Activated CD4-positive, alpha-beta T cell treated with anti-CD3 and anti-CD28 coated beads for 24 hours (primary cell): ENCODE results near the gene LYPLA2.

Source experiments
- DNase-seq, 2 donors: peaks; one replicate each; pipeline ENCODE4 v3.0.0-alpha.2; 2020; ENCODE audit warnings: low read depth in 2 of 2

Gene LYPLA2

DNA sequence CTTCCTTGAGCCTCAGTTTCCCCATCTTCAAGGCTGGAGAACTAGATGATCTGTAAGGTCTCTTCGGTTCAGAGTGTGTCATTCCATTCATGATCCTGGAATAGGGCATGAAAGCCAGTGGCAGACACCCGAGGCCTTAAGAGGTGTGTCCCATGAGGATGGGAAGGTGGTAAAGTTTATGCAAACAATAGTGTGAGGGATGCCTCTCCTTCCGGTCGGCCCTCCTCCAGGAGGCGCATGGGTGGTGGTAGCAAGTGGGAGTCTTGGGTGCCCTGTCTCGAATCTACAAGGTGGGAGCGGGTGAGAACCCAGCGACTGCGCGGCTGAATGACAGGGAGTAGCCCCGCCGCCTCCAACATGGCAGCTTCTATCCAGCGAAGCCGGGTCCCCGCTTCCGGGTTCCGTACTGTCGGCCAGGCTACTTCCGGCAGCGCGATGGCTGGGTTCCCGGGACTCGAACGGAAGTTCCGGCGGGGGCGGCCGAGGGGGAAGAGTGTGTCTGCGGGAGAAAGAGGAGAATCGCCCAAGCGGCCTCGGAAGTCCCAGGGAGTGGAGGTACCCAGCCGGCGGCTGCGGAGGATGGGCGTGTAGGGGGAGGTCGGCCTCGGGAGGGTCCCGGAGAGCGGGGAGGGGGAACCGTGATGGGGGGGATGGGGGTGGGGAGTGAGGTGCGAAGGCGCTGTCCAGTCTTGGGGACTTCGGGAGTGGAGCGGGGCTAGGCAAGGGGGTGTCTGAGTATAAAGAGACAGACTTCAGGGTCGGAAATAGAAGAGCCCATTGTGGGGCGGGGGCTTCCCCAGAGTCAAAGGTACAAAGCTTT lies at the start of gene LYPLA2:
Gene LYPLA2 (plus strand): TSS at position 450 of the 820 bp plus-strand sequence. CDS start 1,538 bp downstream, outside the sequence.
- peak; percentile 74 to 87 for DNase-seq

DNA sequence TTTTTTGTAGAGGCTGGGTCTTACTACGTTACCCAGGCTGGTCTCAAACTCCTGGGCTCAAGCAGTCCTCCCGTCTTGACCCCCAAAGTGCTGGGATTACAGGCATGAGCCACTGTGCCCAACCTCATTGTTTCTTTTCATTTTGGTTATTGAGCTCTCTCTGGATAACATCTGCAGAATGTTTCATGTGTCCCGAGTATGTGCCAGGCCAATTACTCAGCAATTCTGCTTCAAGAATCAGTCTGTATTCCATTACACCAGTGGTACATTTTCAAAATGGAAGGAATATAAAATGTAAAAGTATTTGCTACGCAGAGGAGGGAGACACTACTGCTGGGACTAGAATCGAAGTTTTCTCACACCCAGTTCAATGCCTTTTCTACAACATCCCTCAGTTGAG lies 49.3 kb upstream of the LYPLA2 start:
- DNase-seq, result no peak

DNA sequence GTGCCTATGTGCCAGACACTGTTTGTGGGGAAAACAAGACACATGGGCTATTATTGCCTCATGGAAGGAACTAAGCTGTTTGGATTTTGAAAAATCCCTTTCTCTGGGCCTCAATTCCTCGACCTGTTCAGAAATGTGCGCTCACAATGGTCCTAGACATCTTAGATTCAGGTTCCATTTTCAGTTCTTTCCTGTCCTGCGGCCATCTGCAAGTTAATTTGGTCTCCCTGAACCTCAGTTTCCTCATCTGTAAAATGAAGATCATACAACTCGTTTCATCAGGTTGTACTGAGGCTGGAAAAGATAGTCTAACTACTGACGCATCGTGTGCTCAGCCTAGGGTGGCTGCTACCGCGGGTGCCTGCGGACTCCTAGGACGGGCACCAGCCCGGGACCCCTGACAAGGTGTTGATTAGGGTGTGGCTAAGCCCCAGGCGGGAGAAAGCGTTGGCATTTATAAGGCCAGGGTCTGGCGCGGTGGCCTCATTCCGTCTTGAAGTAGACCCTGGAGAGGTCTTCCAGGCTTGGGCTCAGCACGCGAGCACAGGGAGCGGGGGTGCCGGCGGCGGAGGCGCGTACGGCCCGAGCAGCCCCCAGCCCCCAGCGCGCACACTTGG lies 48.2 kb upstream of the LYPLA2 start:
- no peak for DNase-seq

DNA sequence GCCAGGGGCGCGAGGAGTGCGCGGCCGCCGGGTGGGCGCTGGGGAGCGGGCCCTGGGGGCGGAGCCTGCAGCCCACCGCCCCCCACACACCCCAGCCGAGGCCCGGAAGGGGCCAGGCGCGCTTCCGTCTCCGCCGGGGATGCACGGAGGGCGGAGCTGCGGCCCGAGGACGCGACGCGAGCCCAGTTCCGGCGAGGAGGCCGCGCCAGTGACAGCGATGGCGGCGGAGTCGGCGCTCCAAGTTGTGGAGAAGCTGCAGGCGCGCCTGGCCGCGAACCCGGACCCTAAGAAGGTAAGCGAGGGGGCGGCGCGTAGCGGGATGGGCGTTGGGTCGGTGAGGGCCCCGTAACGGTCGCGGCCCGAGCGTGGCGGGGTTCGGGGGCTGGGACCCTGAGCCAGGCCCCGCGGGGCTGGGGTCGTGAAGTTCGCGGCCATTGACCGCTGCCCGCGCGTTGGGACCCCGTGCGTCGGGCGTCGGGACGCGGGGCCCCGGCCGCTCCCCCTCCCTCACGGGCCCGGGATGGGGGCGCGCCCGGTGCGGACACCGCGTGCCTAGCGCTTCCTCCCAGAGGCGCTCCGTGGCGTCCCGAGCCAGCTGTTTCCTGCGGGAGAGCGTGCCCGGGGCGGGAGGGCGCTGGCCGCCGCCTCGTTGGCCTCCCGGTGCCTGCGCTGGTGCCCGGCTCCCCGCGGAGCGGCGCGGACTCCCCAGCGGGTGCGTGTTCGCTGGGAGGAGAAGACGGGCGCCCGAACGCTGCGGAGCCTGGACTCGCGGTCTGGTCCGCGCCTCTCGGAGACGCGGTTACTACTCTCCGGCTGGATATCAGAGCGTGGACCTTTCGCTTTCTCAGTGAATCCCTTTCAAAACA lies 47.4 kb upstream of the LYPLA2 start, which contains the start of gene ELOA:
Gene ELOA (plus strand): TSS at position 185 of the 866 bp plus-strand sequence. CDS start 33 bp downstream, at position 218.
- peak; percentile 55 to 60 for DNase-seq

DNA sequence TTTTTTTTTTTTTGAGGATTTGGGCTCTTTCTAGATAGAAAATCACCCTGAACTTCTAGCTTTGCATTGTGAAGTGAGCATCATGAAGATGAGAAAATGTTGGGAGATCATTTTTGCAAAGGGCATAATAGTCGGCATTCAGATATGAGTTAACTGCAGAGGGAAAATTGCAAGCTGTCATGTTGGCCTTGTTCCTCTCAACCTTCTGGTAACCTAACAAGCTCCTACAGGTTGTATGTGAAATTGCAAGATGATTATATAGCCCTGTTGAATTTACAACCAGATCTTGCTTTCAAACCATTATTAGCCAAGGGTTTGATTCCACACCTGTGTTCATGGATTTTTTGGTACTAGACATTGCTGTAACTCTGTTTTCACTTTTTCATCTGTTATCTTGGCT lies 45.4 kb upstream of the LYPLA2 start:
- no peak for DNase-seq

DNA sequence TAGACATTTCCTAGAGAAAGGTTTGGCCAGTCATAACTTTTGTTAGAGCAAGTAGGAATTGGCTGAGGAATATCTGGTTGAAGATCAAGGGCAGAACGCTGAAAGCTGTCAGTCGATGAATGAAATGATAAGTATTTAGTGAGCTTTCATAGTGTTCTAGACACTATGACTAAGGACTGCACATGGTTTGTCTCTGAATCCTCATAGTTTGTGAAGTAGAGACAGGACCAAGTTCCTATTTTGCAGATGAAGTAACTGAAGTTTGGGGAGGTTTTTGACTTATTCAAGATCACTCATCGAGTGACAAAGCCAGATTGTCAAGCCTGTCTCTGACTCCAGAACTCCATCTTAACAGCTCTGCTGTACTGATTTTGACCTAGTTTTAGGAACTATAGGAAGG lies 42.9 kb upstream of the LYPLA2 start:
- no peak for DNase-seq

DNA sequence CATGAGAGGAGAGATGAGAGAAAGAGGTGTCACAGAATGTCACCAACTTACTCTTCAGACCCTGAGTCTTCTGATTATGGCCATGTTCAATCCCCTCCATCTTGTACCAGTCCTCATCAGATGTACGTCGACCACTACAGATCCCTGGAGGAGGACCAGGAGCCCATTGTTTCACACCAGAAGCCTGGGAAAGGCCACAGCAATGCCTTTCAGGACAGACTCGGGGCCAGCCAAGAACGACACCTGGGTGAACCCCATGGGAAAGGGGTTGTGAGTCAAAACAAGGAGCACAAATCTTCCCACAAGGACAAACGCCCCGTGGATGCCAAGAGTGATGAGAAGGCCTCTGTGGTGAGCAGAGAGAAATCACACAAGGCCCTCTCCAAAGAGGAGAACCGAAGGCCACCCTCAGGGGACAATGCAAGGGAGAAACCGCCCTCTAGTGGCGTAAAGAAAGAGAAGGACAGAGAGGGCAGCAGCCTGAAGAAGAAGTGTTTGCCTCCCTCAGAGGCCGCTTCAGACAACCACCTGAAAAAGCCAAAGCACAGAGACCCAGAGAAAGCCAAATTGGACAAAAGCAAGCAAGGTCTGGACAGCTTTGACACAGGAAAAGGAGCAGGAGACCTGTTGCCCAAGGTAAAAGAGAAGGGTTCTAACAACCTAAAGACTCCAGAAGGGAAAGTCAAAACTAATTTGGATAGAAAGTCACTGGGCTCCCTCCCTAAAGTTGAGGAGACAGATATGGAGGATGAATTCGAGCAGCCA lies 39.7 kb upstream of the LYPLA2 start:
- DNase-seq, result no peak

DNA sequence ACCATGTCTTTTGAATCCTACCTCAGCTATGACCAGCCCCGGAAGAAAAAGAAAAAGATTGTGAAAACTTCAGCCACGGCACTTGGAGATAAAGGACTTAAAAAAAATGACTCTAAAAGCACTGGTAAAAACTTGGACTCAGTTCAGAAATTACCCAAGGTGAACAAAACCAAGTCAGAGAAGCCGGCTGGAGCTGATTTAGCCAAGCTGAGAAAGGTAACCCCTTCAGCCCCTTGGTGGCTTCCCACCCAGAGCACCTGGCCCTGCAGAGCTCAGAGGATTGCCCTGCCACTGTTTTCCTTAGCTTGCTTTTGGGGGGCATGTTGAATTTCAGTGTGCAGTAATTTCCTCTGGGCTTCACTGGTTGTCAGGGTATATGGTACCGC lies 39.1 kb upstream of the LYPLA2 start:
- DNase-seq, result no peak

DNA sequence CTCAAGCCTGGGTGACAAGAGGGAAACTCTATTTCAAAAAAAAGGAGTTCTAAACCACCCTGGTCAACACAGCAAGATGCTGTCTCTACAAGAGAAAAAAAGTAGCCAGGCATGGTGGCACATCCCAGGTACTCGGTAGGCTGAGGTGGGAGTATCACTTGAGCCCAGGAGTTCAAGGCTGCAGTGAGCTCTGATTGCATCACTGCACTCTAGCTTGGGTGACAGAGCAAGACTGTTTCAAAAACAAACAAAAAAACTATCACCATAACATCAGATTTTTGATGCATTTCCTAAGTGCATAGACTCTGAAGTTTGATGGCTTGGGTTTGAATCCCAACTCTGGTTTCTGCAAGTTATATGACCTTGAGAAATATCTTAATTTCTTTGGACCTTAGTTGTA lies 38.0 kb upstream of the LYPLA2 start:
- no peak for DNase-seq

DNA sequence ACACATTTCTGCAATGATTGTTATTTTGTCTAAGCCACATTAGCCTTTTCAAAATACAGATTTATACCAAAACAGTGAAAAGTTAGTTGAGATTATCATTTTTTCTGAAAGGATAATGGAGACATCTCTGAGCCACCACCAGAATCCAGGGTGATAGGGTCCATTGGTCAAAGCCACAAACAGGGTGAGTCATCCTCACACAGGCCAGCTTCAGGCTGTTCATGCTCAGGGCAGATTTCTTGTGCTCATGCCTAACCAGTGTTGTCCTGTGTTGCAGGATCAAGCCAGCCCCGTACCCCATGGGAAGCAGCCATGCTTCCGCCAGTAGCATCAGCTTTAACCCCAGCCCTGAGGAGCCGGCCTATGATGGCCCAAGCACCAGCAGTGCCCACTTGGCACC lies 34.3 kb upstream of the LYPLA2 start:
- DNase-seq, result no peak

DNA sequence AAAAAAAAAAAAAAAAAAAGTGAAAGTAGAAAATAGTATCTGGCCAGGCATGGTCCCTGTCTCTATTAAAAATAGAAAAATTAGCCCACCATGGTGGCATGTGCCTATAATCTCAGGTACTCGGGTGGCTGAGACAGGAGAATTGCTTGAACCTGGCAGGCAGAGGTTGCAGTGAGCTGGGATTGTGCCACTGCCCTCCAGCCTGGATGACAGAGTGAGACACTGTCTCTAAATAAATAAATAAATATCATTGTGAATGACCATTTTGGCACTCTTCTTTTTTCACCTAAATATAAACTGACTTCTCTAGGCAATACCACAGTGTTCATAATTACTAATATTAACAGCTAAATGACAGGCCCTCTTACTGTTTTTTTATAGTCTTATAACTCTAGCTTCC lies 33.1 kb upstream of the LYPLA2 start:
- DNase-seq, result no peak

DNA sequence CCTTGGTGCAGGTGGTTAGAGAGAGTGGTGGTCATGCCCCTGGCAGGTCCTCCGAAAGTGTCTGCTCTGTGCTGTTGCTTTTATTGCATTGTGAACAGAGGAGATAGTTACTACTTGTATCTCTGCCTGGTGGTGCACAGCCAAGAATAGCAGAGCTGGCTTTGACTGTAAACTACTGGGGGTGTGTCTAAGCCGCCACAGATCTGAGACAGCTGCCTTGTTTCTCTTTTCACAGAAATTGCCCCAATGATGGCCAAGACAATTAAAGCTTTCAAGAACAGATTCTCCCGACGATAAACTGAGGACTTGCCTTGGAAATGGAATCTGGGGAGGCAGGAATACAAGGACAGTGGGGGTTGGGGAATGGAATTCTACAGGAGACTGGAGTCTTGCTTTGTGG lies 31.7 kb upstream of the LYPLA2 start:
- no peak for DNase-seq

DNA sequence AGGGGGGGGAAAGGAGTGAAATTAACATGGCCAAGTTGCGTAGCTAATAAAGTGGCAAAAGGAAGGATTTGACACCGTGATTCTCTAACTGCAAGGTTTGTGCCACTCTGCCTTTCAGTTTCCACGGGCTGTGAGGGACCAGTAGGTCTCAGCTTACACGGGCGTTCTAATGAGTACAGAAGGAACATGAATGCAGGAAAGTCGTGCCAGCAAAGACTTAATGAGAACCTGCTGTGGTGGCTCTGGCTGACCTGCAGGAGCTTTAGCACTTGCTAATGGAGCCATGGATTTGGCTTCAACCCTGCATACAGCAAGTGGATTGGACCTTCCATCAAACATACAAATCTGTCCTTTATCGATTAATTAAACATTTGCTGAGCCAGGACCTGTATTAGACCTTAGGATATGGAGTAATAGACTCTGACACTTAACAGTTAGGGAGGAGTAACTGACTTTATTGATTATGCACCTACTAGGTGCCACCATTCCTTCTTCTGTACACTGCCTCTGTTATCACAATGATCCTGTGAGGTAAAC lies 27.8 kb upstream of the LYPLA2 start:
- no peak for DNase-seq

DNA sequence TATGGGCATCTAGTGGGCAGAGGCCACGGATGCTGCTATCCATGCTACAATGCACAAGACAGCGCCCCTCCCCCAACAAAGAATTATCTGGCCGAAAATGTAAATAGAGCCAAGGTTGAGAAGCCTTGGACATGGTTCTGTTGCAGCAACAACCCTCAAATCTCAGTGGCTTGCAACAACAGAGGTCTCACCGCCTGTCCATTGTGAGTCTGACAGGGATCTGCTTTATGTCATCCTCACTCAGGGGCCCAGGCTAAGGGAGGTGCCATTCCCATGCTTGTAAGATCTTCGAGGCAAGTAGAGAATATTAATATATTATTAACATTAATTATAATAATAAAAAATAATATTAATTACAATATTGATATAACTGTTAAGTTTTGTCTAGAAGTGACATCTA lies 22.2 kb upstream of the LYPLA2 start:
- DNase-seq, result no peak

DNA sequence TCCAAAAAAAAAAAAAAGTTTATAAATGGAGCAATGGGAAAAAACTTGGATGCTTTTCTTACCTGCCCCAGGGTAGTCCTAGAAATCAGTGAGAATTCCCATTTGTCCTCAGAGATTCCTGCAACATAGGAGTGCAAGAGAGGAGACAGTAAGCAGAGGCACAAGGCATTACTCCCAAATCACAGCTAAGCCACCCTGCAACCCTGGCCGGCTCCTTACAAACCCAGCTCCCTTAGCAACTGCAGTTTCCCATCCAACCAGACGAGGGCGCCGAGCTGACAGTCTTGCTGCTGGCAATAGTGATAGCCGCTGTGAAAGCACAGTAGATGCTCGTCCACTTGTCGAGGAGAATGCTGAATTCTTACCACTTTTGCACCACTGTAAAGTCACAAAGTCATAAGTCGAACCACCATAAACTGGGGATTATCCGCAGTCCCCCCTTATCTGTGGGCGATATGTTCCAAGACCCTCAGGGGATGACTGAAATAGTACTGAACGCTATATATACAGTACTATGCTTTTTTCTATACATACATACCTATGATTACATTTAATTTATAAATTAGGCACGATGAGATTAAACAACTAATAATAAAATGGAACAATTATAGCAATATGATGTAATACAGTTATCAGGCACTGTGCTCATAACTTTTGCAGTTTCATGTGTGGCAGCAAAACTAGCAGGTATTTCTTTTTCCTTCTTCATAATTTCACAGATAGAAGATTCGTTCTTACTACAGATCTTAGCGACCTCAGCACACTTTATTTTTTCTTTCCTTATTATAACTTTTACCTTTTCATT lies 18.7 kb upstream of the LYPLA2 start:
- DNase-seq, result peak; percentile 82 to 86

DNA sequence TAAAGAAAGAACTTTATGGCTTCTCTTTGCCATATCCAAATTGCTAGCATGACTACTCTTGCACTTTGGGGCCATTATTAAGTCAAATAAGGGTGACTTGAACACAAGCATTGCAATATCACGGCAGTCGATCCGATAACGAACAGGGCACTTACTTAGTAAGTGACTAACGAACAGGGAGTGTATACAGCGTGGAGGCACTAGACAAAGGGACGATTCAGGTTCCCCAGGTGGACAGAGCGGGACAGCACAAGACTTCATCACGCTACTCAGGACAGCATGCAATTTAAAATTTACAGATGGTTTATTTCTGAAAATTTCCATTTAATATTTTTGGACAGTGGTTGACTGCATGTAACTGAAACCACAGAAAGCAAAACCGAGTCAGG lies 18.1 kb upstream of the LYPLA2 start:
- DNase-seq, result no peak

DNA sequence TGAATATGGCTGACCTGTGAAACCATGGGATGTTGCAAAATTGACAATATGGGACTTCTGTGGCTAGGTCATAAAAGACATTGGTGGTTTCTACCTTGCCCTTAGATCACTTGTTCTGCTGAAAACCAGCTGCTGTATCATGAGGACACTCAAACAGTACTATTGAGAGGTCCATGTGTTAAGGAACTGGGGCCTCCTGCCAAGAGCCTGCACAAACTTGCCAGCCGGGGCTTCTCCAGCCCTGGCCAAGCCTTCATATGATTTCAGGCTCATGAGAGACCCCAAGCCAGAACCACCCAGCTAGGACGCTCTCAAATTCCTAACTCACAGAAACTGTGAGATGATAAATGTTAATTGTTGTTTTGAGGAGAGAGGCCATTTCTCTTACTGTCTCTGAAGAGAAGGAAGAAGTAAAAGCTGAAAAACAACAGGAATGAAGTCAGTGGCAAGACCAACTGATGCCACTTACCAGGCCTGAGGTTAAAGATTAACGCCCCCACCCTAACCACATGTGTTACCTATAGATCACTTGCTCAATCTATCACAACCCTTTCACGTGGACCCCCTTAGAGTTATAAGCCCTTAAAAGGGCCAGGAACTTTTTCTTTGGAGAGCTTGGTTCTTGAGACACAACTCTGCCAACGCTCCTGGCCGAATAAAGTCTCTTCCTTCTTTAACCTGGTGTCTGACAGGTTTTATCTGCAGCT lies 16.6 kb upstream of the LYPLA2 start:
- no peak for DNase-seq

DNA sequence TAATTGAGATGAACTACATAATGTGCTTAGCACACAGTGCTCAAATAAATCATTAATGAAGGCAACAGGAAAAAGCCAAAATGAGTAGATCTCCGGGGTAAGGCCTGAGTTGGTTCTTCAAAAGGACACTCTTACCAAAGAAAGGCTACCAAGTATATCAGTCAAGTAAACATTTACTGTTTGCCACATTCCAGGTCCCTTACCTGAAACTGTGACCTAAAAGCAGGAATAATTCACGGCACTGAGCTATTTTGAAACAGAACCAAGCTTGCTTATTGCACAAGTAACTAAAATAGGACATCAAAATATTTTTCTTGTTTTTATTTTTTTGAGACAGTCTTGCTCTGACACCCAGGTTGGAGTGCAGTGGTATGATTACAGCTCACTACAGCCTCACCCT lies 14.7 kb upstream of the LYPLA2 start:
- DNase-seq, result no peak

DNA sequence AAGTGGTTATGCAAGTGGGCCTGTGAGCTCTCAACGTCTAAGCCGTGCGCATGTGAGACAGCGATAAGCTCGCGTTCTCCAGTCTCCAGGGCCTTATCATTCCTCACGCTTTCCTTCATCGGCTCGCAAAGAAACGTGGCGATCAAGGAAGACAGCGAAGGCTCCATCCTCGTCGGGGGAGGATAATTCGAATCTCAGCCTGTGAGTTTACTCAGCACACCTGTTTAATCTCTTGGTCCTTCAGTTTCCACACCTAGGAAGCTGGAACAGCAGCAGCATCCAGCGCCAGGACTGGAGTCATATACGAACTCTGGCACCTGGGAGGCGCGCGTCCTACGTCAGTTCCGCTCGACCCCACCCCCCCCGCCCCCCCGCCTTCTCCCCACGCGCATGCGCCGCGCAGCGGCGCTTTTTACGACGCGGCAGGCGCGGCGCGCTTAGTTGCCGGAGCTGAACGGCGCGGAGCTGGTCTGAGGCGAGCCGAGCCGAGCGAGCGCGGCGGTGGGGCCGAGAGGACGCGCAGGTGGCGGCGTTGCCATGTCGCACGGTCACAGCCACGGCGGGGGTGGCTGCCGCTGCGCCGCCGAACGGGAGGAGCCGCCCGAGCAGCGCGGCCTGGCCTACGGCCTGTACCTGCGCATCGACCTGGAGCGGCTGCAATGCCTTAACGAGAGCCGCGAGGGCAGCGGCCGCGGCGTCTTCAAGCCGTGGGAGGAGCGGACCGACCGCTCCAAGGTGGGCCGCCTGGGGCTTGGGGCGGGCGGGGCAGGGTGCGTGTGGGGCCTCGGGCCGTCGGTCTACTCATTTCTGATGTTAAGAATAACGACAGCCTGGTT lies 12.7 kb upstream of the LYPLA2 start, which contains the start of gene PITHD1:
Gene PITHD1 (plus strand): TSS at position 440 of the 836 bp plus-strand sequence. CDS start 98 bp downstream, at position 538.
- DNase-seq, result peak; percentile 63 to 64
